Activated T-helper 1 cell treated with Interleukin-2 at 50 U/mL for 16 hours (primary cell): Measurements from ENCODE around the gene DNAI1.
A peak's percentile ranks its signal among the peaks of the same experiment; 100 is the strongest.
"Not testable (repeated sequence)": the region's sequence is repeated elsewhere in the genome, so short reads cannot be mapped to it uniquely, and the experiment has no call there.

Source experiments
- DNase-seq: peaks from one replicate; pipeline ENCODE4 v3.0.0-alpha.2; 2020; ENCODE audit warnings: low read depth

DNAI1 gene

GRCh38 chr9:34458013-34458958, at the start of gene DNAI1, which contains the start of gene FAM219A:
Gene DNAI1, plus strand, starts transcription at chr9:34458805. Its CDS starts 201 bp downstream, at chr9:34459006.
Gene FAM219A, minus strand, starts transcription at chr9:34458570. Its CDS starts 307 bp downstream, at chr9:34458263.
- peak; percentile 99 for DNase-seq

- DNase-seq, result no peak
Observed at GRCh38 chr9:34409154-34409553, 49.5 kb upstream of the DNAI1 start.

- DNase-seq, result no peak
Observed at GRCh38 chr9:34412336-34412735, 46.3 kb upstream of the DNAI1 start.

- DNase-seq, result no peak
Observed at GRCh38 chr9:34413231-34413852, 45.3 kb upstream of the DNAI1 start.

- DNase-seq, result no peak
Observed at GRCh38 chr9:34417734-34418133, 40.9 kb upstream of the DNAI1 start.

GRCh38 chr9:34419716-34420504, 38.7 kb upstream of the DNAI1 start:
- DNase-seq, result no peak

- no peak for DNase-seq
Observed at GRCh38 chr9:34426347-34427074, 32.1 kb upstream of the DNAI1 start.

- DNase-seq, result no peak
Observed at GRCh38 chr9:34428325-34428958, 30.2 kb upstream of the DNAI1 start.

GRCh38 chr9:34430843-34431437, 27.7 kb upstream of the DNAI1 start:
- DNase-seq, result no peak

GRCh38 chr9:34431667-34432066, 26.9 kb upstream of the DNAI1 start:
- no peak for DNase-seq

GRCh38 chr9:34437006-34437925, 21.3 kb upstream of the DNAI1 start:
- peak; percentile 13 for DNase-seq

GRCh38 chr9:34437926-34438307, 20.7 kb upstream of the DNAI1 start:
- not testable (repeated sequence) for DNase-seq

- DNase-seq, result not testable (repeated sequence)
Observed at GRCh38 chr9:34438465-34438864, 20.1 kb upstream of the DNAI1 start.

GRCh38 chr9:34440017-34440416, 18.6 kb upstream of the DNAI1 start:
- DNase-seq, result no peak

GRCh38 chr9:34442770-34443169, 15.8 kb upstream of the DNAI1 start:
- DNase-seq, result no peak

- no peak for DNase-seq
Observed at GRCh38 chr9:34443533-34443932, 15.1 kb upstream of the DNAI1 start.

- no peak for DNase-seq
Observed at GRCh38 chr9:34443976-34444375, 14.6 kb upstream of the DNAI1 start.

GRCh38 chr9:34446468-34446891, 12.1 kb upstream of the DNAI1 start:
- no peak for DNase-seq

GRCh38 chr9:34446951-34447350, 11.7 kb upstream of the DNAI1 start:
- DNase-seq, result no peak

- no peak for DNase-seq
Observed at GRCh38 chr9:34450644-34451043, 8.0 kb upstream of the DNAI1 start.
